Stimulated activated CD4-positive, alpha-beta T cell treated with anti-CD3 and anti-CD28 coated beads, Interleukin-4, amount 100 ng/mL, for 1 hour (primary cell): ENCODE results near the gene SUFU.

Experiments
- DNase-seq: peaks from one replicate; pipeline ENCODE4 v3.0.0-alpha.2; 2020

Gene SUFU

DNA sequence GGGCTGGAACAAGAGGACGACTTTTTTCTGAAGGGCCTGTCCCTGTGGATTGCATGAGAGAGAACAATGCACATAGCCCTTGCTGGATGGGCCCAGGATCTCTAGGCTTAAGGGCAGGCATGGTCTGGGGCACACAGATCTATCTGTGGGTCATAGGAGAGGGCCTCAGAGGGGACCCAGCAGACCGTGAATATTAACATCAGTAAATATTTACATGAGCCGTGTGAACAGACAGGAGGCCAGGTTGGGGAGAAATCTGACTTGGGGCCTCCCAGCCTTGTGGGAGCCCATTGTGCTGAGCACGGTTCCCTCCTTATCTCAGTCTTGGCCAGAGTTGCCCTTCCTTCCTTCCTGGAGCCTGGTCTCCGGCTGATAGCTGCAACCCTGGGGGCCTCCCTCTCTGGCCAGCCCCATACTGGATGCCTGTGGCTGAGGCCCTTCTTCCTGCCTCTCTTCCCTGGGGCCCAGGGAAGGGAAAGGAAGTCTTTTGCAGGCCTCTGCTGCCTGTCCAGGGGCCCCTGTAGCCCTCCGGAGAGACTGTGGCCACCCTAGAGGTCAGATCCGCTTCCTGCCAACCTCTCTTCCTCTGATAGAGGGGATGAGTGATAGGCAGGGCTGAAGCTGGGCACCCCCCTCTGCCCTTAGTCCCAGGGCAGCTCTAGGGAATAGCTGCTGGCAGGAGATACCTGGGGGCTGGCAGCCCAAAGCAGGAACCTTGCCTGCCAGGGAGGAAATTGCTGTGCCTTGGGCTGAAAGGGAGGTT lies 96.0 kb downstream of the SUFU start:
- DNase-seq = no peak

DNA sequence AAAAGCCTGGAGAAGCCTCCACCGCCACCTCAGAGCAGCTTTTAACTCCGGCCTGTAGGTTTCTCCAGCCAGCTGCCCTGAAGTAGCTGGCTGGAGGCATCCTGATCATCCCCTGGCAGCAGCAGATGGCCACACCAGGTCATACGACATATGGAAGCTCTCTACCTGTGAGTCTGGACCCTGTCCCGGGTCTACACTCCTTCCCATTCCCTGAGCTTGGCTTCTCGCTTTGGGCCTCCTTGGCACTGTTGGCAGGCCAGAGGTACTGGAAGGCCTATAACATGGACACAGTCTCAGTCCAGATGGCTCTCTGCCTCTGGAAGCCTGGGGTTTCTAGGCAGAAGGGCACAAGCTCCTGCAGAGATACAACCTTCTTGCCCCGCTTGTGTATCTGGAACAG lies 97.0 kb downstream of the SUFU start:
- DNase-seq = no peak

DNA sequence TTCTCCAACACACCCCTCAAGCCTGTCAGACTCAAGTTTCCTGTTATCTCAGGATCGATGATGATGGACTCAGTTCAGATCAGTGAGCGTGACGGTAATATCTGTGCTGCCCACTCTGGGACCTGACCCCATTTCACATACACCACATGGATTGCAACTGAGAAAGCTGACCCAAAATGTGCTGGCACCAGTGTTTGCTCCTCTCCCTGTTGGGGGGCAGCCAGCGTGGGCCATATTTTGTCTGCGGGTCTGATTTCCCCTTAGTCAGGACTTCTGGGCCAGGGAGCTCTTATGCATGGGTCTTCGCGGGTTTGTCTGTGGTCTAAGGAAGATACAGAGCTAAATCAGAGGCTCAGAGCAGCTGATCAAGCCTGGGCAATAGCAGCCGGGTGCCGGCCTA lies 97.9 kb downstream of the SUFU start:
- no peak for DNase-seq

DNA sequence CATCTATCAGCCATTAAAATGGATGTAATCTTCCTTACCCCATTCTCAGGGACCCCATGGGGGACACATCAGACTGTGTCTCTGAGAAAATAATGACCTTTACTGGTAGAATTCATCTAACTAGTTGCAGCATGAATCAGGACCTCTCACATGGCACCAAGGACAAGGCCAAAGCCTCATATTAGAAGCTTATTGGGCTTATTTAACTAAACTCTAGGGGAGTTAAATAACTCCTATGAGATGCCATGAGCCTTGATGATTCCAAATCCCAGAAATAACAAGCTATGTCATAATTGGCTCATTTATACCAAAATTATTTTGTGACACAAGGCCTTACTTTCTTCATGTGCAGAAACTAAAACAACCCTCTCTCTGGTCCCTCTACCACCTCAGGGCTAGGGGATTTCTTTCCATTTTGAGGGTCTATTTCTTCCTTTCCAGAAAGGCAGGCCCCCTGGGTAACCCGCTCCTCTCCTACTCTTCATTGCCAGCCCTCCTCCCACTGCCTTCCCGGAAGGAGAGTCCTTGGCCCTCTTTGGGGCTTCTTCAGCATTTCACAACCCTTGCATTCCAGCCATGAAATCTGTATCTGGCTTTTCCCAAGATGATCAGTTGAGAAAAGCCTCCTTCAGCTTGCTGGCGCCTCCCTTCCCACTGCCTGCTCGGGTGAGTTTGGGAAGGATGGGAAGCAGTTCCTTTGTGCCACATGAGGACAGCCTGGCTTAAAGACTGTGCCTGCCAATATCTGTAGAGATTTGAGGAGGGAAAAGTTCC lies 98.7 kb downstream of the SUFU start:
- DNase-seq = no peak

DNA sequence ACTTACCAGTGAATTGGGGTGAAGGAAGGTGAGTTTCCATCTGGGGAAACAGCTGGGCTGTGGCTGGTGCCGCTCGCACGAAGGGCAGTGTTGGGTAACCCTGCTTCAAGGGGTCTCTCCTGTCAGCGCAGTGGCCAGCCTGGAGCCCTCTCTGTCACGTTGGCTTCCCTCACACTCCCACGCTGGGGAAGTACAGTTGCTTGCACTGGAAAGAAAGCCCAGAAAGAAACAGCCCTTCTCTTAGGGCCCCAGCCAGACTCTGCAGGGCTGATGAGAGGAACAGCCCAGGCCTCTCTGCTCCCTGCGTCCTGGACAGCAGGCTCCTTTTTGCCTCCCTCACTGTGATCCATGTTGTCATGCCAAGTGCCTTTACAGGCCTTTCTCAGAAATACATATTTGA lies 100.2 kb downstream of the SUFU start:
- no peak for DNase-seq

DNA sequence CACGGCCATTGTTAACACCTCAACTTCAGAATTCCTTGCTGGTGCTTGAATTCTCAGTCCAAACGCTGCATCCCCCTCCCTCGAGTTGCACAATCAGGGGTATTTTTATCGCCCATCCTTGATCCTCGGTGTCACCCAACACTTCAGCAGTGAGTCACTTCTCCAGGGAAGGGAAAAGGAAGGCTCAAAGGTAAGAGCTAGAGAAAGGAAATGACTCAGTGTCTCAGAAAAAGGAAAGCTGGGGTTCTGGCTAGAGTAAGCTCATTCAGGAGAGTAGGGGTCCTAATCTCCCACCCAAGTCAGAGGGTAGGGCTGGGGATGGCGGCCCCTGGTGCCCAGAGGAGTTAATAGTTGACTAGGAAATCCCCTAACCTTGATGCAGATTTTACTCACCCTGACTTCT lies 100.7 kb downstream of the SUFU start:
- DNase-seq = no peak

DNA sequence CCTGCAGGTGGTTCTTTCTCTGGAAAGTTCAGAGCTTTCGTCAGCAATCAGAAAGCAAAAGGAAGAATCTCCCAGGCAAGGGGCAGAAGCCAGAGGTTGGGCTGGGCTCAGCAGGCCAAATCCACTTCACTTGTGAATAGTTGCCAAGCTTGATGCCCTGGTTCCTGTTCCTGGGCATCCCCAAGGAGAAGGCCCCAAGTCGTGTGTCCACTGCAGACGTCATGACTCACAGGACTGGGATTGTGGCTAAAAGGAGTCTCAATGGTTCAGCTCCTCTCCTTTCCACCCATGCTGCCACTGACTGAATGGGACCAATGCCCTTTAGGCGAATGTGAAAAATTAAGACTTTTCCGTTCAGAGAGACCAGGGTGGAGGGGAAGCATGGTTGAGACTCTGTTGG lies 101.9 kb downstream of the SUFU start:
- DNase-seq = no peak

DNA sequence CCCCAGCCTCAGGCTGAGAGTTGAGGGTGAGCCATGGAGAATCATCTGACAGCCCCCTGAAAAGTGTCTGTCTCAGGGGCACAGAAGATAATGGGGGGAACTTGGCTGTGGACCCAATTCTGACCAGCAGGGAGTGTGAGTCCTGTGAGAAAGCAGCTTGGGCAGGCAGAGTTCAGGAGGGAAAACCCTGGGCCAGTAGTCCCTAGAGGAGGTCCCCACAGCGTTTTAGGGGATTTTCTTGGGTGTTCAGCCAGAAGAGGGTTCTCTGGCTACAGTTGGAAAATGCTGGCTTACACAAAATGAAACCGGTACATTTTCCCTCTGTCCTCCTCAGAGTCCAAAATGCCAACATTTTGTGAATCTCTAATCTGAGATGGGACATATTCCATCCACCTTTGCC lies 104.7 kb downstream of the SUFU start:
- no peak for DNase-seq

DNA sequence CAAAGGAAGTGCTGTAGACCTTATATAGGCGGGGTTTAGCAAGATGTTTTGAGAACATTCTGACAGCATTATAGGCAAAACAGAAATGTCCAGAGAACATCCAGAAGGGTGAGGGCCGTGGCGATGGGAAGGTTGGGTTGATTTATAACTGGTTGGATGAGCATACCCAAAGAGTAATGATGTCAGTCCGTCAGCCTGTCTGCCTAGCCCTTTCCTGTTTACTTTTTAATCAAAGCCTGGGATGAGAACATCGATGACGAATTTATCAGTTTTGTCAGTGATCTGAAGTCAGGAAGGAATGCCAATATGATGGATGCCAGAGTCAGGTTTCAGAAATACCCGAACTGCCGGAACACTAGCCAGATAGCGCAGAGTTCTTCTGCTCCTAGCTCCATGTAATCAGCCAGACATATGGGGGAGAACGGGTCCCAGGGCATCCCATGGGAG lies 106.7 kb downstream of the SUFU start:
- DNase-seq = no peak

DNA sequence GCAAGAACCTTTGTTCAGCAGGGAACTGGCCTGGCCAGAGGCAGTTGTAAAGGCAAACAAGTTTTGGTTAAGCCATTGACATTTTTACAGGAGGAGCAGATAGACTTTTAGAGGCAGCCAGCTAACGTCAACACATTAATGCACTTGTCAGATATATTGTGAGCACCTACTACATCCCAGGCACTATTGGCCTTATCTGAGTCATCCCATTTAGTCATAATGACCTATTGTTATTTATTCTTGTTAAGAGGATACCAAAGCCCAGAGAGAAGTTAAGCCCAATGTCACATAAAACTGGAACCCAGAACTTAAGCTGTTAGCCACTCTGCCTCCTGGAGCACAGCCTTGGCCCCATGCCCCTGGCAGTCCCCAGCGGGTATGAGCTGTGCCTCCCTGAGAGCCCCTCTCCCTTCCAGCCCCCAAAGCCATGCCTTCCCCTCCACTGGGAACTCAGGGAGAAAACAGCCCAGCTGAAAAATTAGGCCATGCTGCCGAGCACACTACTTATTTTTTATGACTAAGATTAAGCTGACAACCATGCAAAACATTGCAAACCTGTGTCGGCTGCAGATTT lies 107.8 kb downstream of the SUFU start:
- no peak for DNase-seq

DNA sequence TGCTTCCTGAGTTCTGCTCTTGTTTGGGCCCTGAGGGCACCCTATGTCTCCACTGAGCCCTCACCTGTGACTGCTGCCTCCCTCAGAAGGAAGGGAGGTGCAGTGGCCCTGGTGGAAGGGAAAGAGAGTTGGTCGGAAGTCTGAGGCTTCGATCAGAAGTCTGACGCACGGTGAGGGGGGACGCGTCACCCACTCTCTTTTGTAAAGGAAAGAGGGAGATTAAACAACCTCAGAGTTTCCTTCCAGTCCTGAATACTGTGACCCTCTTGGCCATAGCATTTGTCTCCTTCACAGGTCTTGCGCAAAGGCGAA lies 109.1 kb downstream of the SUFU start:
- peak; percentile 41 for DNase-seq

DNA sequence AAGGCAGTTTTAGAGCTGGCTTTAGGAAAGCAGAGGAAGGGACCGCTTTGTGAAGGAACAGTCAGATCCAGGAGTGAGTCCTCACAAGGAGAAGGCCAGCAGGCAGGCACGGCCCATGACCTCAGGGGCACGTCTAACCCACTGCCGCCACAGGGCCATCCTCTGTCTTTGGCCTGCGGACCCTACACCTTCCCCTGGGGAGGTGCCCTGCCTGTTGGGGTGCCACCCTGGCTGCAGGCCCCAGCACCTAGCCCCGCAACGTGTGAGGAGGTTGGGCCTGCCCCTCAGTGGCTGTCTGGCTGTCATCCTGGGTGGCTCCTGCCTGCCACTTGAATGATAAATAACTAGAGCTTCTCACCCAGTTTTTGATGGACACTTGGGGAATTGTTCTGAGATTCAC lies 109.5 kb downstream of the SUFU start:
- no peak for DNase-seq

DNA sequence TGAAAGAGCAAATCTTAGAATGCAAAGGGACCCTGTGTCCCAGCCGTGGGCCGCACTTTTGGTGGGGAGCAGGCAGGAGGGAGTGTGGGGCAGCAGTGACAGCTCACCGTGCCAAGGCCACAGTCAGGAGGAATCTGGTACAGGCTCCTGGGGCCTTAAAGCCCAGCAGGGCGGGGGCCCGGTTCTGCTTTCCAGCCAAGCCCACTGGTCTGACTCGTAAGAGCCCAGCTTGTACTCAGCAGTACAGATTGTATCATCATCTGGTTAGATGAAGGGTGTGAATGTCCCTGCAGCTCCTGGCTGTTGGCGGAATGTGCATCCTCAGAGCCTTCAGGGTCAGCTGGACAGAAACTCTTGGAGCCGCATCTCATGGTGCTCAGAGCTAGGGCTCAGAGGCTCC lies 110.0 kb downstream of the SUFU start:
- no peak for DNase-seq

DNA sequence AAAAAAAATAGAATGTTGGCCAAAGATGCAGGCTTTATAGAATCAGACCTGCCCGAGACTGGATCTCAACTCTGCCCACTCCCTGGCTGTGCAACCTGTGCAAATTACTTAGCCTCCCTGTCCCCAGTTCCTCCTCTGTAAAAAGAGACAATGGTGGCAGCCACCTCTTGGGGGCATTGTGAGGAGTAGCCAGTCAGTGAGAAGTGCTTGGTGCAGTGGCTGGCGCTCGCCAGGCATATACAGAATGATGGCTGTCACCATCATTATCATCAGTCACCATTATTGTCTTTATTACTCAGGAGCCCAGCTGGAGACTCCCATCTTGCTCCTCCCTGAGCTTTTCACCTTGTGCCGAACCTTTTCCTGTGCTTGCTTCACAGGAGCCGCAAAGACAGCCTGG lies 111.1 kb downstream of the SUFU start:
- DNase-seq = no peak

DNA sequence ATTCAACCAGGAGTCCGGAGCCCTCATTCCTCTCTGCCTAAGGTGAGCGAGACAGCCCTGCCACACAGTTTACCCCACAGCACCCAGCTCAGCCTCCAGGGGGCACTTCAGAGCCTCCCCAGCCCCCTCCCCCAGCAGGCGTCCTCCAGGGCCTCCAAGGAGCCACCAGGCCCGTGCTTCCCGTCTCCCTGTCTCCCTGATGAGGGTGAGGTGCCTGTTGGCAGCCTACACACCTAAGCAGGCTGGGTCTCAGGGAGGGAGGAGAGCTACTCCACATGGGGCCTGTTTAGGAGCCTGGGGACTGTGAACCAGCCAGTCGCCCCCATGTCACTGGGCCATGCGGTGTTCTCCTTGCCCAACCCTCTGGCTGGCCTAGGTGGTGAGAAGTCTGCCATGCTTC lies 111.6 kb downstream of the SUFU start:
- peak; percentile 25 for DNase-seq

DNA sequence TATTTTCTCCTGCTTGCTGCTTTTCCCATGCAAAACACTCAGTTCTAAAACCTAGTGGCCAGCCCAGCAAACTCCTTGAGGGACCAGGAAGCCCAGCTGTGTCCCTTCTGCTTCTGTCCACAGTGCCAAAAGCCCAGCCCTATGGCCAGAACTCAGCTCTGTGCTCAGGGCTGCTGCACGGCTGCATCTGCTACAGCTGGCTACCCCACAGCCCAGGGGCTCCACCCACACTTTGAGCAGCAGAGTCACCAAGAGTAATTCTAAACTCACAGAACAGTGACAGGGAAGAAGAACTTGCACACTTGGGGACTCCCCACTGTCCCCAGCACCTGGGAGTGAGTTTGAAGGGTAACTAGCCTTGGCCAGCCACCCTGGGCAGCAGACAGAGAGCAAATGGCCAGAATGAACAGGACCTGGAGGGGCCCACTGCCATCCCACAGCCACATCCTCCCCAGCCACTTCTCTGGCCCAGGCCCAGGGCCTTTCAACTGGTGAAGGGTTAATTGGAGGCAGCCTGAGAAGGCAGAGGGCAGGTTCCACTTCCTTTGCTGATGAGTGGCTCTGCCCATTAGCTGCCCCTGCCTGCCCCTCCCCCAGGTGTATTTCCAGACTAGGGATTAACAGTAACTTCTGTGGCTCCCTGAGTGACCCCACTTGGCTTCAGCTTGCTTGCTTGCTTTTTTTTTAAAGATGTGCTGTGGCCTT lies 112.4 kb downstream of the SUFU start:
- DNase-seq = no peak

DNA sequence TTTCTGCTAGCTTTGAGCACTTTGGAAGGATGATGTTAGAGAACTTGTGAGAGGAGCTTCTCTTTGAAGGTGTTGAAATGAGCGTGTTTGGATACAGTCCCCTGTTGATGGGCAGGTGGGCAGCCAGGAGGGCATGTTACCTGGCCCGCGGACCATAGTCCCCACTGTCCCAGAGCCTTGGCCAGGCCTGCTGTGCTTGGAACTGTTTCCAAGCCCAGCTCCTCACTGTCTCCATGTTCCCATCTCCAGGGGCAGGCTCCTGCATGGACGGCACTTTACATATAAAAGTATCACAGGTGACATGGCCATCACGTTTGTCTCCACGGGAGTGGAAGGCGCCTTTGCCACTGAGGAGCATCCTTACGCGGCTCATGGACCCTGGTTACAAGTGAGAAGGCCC lies 113.3 kb downstream of the SUFU start:
- no peak for DNase-seq

DNA sequence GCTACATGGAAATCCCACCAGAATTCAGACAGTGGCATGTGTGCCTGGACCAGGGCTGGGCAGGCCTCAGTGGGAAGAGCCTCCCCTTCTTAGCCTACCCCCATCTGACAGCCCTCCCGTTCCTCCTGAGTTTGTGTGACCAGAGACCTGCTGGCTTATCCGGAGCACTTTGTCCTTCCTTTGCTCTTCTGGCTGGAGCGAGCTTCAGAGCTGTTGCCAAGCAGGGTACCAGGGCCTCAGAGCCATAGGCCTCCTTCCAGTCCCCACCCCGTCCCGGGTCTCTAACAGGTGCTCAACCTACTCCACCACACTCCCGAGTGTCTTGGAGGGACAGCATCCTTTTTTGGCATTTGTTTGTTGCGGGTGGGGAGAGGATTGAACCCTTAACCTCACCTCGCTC lies 114.0 kb downstream of the SUFU start:
- no peak for DNase-seq

DNA sequence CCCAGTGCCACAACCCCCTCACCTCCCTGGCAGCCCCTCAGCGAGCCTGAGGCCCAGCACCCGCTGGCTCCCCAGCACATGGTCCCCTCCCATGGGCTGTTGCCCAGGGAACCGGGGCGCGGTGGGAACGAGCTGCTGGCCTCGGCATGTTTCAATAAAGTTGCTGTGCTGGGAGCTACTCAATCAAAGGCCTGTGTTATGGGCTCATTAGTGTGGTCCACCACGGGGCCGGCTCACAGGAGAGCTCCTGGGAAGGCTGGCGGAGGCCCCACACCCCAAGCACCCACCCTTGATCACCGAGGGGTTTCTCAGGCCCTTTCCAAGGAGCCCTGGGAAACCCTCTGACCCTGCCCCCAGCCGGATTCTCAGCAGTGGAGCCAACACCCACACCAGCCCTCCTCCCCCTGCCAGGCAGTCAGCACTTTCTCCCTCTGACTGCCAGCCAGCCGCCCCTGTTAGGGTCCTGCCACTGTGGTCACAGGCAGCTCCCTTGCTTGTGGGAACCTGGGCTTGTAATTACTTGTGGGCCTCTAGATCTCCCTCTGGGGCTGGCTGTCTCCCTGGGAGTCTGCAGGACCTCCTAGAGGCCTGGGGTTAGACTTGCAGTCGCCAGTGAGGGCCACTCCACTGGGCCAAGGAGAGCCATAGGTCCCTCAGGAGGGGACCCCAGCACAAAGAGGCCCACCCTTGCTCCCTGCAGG lies 115.7 kb downstream of the SUFU start:
- DNase-seq = no peak

DNA sequence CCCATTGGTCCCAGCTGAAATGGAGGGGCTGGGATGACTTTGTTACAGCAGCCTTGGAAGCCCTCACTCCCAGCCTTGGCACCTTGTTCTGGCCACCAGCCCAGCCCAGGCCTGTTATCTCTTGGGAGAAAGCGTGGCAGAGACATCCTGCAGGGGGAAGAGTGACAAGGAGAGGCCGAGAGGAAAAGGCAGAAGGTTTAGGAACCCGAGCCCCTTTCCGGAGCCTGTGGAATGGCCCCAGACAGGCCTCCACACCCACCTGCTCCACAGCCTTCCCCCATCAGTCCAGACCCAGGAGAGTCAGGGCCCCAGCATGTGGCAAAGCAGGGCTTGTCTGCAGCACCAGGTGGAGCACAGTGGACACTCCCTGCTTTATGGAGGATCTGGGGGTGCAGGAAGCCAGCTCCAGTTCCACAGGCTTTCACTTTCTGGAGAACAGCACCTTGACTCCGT lies 116.4 kb downstream of the SUFU start:
- DNase-seq = no peak

DNA sequence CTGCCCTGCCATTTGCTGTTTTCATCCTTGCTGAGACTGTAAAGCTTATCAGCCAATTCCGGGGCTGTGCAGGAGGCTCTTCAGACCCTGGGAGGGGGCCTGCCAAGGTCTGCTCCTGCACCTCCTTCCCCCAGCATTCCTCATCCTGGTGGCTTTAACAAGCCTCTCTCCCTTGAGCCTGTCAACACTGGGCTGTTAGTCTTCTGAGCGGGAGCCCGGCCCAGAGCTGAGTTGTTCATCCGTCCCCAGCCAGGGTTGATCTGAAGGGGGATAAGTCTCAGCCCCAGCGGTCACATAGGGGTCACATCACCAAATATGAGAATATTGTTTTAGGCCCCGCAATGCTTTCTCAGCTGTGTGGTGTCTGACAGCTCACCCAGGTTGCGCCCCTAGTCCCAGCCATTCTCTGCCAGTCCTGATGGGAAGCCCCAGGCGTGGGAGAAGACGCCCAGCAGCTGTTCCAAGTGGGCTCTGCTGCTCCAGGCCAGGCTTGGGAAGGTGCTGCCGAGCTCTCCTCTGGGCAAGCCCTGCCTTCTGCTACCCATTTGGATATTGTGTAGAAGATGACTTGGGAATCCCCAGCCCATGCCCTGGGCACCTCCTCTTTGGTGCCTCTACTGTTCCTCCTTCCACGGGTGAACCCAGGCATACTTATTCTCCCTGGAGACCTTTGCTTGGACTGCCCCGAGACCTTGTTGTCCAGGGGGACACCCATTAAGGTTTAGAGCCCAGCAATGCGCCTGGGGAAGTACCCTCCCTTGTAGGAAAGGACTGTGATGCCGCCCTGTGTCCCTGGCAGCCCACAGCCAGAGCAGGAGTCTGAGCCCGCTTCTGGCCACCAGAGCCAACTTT lies 117.0 kb downstream of the SUFU start:
- DNase-seq = no peak
